Colonic mucosa (tissue), 4 donors: Measurements from ENCODE around the gene PROK2. TPM values are rescaled to one million over a fixed set of nuclear protein-coding genes. Genes with fewer than 3 reads are reported as not detected.

Experiments
- DNase-seq: peaks from one replicate; pipeline ENCODE4 v3.0.0-alpha.2; 2020
- H3K27ac ChIP-seq: fragments of 200-600 bp; one replicate; pipeline ENCODE4 v1.8.0; 2021
- H3K27me3 ChIP-seq: fragments of 200-600 bp; one replicate; pipeline ENCODE4 v1.8.0; 2021
- H3K36me3 ChIP-seq: fragments of 200-600 bp; one replicate; pipeline ENCODE4 v1.8.0; 2021
- H3K4me1 ChIP-seq: fragments of 200-600 bp; one replicate; pipeline ENCODE4 v1.8.0; 2021; ENCODE audit warnings: mild to moderate bottlenecking
- H3K4me3 ChIP-seq: fragments of 200-600 bp; one replicate; pipeline ENCODE4 v1.8.0; 2021
- H3K9ac ChIP-seq, 2 donors: one replicate each; pipeline ENCODE4 v1.7.0; 2013; ENCODE audit warnings: control low read depth in 2 of 2, low read depth in 2 of 2, low read length in 2 of 2
- H3K9me3 ChIP-seq: fragments of 200-600 bp; one replicate; pipeline ENCODE4 v1.8.0; 2021
- intact Hi-C: fragments of 100-400 bp; cut with DNase I; formaldehyde crosslinking; loops from one replicate; pipeline ENCODE4 v1.14.1; 2022
- total RNA-seq, 2 donors: library from RNA; stranded (reverse); fragmentation: NEBNext Ultra II Directional in 1 of 2; extraction: Animal tissue kit (Norgen Biotek cat#: 25700) in 1 of 2; gene quantifications; one replicate each; pipeline ENCODE4 v1.2.1, GENCODE V29; 2021
- TF ChIP-seq, protein P1 (sequence below): fragments of 200-600 bp; IDR thresholded peaks from one replicate; pipeline ENCODE4 v1.8.0; 2022; ENCODE audit warnings: antibody characterized with exemption, mild to moderate bottlenecking
- donor health status: healthy.
- donor health status: DM: no; HTN: no; CAD: no.
- donor health status: DM: no; HTN: no; CAD: no.

PROK2 gene
- total RNA-seq, 2 donors from 2014 or later, result 0.35 TPM; not detected in 1

DNA sequence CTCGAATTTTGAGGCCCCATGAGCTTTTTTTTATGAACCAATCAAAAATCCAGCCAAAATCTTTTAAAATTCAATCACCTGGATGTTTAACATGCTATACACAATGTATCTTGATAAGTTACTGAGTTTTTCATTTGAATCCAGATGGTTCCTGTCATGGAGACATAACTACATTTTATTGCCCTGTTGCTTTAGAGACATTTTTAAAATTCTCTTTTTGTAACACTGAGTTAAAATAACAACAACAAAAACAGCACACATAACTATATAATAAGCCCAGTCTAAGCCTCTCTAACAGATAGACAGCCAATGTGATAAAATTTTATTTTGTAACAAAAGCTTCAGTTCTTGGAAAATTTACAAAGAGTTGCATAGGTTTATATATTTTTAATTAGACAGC lies 1.8 kb downstream of the PROK2 start:
- H3K4me3 ChIP-seq, result no peak overlapping the region
- TF ChIP-seq, protein P1, sequence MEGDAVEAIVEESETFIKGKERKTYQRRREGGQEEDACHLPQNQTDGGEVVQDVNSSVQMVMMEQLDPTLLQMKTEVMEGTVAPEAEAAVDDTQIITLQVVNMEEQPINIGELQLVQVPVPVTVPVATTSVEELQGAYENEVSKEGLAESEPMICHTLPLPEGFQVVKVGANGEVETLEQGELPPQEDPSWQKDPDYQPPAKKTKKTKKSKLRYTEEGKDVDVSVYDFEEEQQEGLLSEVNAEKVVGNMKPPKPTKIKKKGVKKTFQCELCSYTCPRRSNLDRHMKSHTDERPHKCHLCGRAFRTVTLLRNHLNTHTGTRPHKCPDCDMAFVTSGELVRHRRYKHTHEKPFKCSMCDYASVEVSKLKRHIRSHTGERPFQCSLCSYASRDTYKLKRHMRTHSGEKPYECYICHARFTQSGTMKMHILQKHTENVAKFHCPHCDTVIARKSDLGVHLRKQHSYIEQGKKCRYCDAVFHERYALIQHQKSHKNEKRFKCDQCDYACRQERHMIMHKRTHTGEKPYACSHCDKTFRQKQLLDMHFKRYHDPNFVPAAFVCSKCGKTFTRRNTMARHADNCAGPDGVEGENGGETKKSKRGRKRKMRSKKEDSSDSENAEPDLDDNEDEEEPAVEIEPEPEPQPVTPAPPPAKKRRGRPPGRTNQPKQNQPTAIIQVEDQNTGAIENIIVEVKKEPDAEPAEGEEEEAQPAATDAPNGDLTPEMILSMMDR, result no peak
- H3K36me3 ChIP-seq, result no peaks in the 10 kb centered on the region
- H3K27ac ChIP-seq, result no peak overlapping the region
- peaks cover 41% of the 10 kb centered on the region for H3K27me3 ChIP-seq
- no peak for DNase-seq
- H3K9ac ChIP-seq, result no peak overlapping the region
- intact Hi-C loops, result no loop called here
- no peaks in the 10 kb centered on the region for H3K4me1 ChIP-seq
- H3K9me3 ChIP-seq, result no peaks in the 10 kb centered on the region

DNA sequence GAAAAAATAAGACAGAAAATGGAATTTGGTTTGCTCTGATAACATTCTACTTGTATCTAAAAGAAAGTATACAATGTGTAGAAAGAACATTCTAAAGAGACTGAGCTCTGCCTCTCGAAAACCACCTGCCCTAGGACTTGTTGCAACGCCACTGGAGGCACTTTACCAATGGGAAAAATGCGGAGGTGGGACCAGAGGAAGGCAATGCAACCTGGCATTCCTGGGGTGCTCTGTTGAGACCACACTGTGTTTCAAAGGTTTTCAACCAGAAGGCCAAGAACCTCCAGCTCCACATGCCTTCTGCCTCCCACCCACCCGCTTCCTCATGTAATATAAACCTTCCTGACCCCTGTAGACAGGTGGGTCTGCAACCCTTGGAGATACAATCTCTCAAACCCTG lies 4.5 kb downstream of the PROK2 start:
- DNase-seq, result no peak
- no peak overlapping the region for H3K9ac ChIP-seq
- intact Hi-C loops, result no loop called here
- no peaks in the 10 kb centered on the region for H3K4me1 ChIP-seq
- H3K4me3 ChIP-seq, result no peak overlapping the region
- peaks cover 29% of the 10 kb centered on the region for H3K27me3 ChIP-seq
- no peak overlapping the region for H3K27ac ChIP-seq
- no peaks in the 10 kb centered on the region for H3K36me3 ChIP-seq
- no peaks in the 10 kb centered on the region for H3K9me3 ChIP-seq
- TF ChIP-seq, protein P1, result no peak

DNA sequence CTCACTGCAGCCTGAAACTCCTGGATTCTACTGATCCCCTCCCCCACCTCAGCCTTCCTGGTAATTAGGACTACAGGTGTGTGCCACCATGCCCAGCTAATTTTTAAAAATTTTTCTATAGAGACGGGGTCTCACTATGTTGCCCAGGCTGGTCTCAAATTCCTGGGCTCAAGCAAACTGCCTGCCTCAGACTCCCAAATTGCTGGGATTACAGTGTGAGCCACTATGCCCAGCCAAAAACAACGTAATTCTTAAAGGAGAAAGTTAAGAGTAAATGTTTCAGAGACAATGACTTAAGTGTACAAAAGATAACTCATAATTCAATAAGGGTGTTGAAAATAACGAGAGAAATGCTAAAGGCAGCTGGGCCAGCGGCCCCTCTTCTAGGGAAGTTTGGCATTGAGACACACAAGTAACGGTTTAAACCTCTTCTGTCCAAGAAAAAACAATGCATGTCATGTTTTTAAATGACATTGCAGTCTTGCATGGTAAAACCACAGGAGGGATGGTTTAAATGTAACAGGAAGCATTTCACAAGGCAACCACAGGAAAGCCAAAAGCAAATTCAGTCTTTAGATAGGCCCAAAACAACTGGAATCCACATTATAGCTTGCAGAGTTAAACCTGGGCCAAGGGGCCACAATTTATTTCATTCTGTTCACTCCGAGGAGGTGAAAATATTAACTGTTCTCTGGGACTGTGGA lies 5.1 kb downstream of the PROK2 start:
- Histone ChIP-seq H3K27me3 (peaks cover 25% of the 10 kb centered on the region), H3K4me3 (no peak overlapping the region), H3K9me3 (no peaks in the 10 kb centered on the region), H3K36me3 (no peaks in the 10 kb centered on the region), H3K4me1 (no peaks in the 10 kb centered on the region), H3K27ac (no peak overlapping the region), H3K9ac (no peak overlapping the region)
- TF ChIP-seq, protein P1, result no peak
- DNase-seq, result no peak
- intact Hi-C loops, result no loop called here

DNA sequence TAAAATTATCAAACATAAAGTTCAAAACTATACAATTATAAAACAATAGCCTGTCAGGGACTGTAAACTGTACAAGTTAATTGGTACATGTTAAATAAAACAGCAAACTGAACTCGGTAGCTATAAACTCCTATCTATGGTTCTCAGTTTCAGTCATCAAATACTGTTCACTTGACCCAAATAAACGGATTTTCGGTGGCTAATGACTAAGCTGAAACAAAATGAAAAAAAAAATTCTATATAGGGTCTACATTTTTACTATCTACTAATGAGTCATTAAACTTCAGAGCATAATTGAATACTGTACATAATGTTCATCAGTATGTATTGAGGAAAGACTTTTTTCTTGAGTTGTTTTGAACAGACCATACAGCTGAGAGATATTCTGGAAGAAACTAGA lies 6.6 kb downstream of the PROK2 start:
- H3K27ac ChIP-seq, result no peak overlapping the region
- intact Hi-C loops, result no loop called here
- no peaks in the 10 kb centered on the region for H3K36me3 ChIP-seq
- peaks cover 10% of the 10 kb centered on the region for H3K27me3 ChIP-seq
- DNase-seq, result no peak
- TF ChIP-seq, protein P1, result no peak
- no peak overlapping the region for H3K9ac ChIP-seq
- no peak overlapping the region for H3K4me3 ChIP-seq
- no peaks in the 10 kb centered on the region for H3K9me3 ChIP-seq
- no peaks in the 10 kb centered on the region for H3K4me1 ChIP-seq

DNA sequence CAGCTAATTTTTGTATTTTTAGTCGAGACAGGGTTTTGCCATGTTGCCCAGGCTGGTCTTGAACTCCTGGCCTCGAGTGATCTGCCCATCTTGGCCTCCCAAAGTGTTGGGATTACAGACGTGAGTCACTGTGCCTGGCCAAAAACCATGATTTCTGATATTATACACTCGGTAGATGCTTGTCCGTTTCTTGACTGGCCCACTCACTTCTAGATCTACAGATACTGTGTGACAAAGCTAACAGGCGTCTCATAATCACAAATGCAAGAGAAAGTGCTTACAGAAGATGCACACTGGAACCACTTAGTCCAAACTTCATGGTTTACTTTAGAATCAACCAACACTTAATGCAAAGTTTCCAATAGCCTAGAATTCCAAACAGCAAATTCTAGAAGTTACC lies 8.4 kb downstream of the PROK2 start:
- no peaks in the 10 kb centered on the region for H3K4me1 ChIP-seq
- H3K9ac ChIP-seq, result no peak overlapping the region
- intact Hi-C loops, result no loop called here
- H3K27me3 ChIP-seq, result peaks cover 3% of the 10 kb centered on the region
- no peaks in the 10 kb centered on the region for H3K9me3 ChIP-seq
- H3K27ac ChIP-seq, result no peak overlapping the region
- TF ChIP-seq, protein P1, result no peak
- no peak overlapping the region for H3K4me3 ChIP-seq
- no peak for DNase-seq
- H3K36me3 ChIP-seq, result no peaks in the 10 kb centered on the region
